Testis (tissue), 3 donors: ENCODE data around the gene SLC24A3. TPM values are rescaled to one million over a fixed set of nuclear protein-coding genes. Genes with fewer than 3 reads are reported as not detected.

Experiments
- DNase-seq: peaks from one replicate; pipeline ENCODE4 v3.0.0-alpha.2; 2019
- H3K27ac ChIP-seq, 2 donors: fragments of 200-600 bp; sonication (generic); one replicate each; pipeline ENCODE4 v1.5.1; 2019
- H3K27me3 ChIP-seq: fragments of 200-600 bp; sonication (generic); one replicate; pipeline ENCODE4 v1.5.1; 2019
- H3K36me3 ChIP-seq: fragments of 200-600 bp; sonication (generic); one replicate; pipeline ENCODE4 v1.5.1; 2017; ENCODE audit warnings: low read depth; ENCODE audit errors: missing control alignments
- H3K4me1 ChIP-seq: fragments of 200-600 bp; sonication (generic); one replicate; pipeline ENCODE4 v1.5.1; 2019
- H3K4me3 ChIP-seq, 2 donors: fragments of 200-600 bp; sonication (generic); one replicate each; pipeline ENCODE4 v1.5.1; 2017 to 2019
- H3K9me3 ChIP-seq: fragments of 200-600 bp; sonication (generic); one replicate; pipeline ENCODE4 v1.5.1; 2017
- POLR2A ChIP-seq: fragments of 450-650 bp; IDR thresholded peaks from one replicate; pipeline ENCODE4 v1.6.1; 2017; ENCODE audit warnings: antibody characterized with exemption, mild to moderate bottlenecking, moderate library complexity
- WGBS, 2 donors: methylation state at CpG; one replicate each; pipeline ENCODE4 v1.1.5; 2018; 5-methylcytosine and 5-hydroxymethylcytosine counted together
- intact Hi-C: fragments of 100-400 bp; cut with DNase I; formaldehyde crosslinking; loops from one replicate; pipeline ENCODE4 v1.15.1; 2023; ENCODE audit warnings: low total_unique reads
- polyA plus RNA-seq: library from polyadenylated mRNA; stranded (reverse); fragments of 350-450 nt; fragmentation: Illumina TruSeq; extraction: RNeasy Lipid Tissue Mini Kit (QIAGEN cat#74804); gene quantifications from one replicate; pipeline ENCODE4 v1.2.3, GENCODE V29; 2014; ENCODE audit warnings: low read depth, low replicate concordance; ENCODE audit not compliant: insufficient read depth
- total RNA-seq, 2 donors: library from RNA; depleted of rRNA; stranded (reverse); fragments of >200 nt; gene quantifications; one replicate each; pipeline ENCODE4 v1.2.3, GENCODE V29; 2016
- TF ChIP-seq, protein P1 (sequence below), 3 experiments: fragments of 450-650 bp in 2 of 3; fragments of 200-600 bp in 1 of 3; sonication (generic) in 1 of 3; IDR thresholded peaks; one replicate each; pipeline ENCODE4 v1.5.1; 2016 to 2019; ENCODE audit warnings: antibody characterized with exemption in 3 of 3, mild to moderate bottlenecking in 2 of 3, moderate library complexity in 1 of 3

The SLC24A3 gene
- total and polyA plus RNA-seq, 3 donors from 2014 or later: 2.4 to 4.5 (median 3.8) TPM

DNA sequence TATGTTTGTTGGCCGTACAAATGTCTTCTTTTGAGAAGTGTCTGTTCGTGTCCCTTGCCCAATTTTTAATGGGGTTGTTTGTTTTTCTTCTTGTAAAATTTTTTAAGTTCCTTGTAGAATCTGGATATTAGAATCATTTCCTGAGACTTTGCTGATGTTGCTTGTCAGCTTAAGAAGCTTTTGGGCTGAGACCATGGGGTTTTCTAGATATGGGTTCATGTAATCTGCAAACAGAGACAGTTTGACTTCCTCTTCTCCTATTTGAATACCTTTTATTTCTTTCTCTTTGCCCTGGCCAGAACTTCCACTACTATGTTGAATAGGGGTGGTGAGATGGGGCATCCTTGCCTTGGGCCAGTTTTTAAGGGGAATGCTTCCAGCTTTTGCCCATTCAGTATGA lies 82.6 kb downstream of the SLC24A3 start:
- no peaks in the 10 kb centered on the region for H3K9me3 ChIP-seq
- WGBS, 2 donors: 90 to 91% methylated on average over 2 of the region's 2 CpGs

DNA sequence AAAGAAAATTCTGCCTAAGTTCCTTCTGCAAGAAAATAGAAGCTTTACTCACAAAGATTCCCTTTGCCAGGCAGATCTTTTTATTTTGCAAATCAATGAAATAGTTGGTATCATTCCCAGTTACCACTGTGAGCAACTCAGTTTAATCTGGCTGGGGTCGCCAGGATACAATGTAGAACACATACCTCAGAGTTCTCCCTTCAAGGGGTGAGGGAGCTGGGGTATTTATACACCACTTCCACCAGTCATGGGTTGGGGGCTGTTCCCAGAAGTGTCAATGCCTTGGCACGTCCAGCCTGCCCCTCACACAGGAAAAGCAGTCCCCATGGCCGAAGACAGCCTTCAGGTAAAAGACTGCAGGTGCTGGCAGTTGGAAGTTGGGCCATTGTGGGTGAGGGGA lies 86.2 kb downstream of the SLC24A3 start:
- TF ChIP-seq, protein P1, sequence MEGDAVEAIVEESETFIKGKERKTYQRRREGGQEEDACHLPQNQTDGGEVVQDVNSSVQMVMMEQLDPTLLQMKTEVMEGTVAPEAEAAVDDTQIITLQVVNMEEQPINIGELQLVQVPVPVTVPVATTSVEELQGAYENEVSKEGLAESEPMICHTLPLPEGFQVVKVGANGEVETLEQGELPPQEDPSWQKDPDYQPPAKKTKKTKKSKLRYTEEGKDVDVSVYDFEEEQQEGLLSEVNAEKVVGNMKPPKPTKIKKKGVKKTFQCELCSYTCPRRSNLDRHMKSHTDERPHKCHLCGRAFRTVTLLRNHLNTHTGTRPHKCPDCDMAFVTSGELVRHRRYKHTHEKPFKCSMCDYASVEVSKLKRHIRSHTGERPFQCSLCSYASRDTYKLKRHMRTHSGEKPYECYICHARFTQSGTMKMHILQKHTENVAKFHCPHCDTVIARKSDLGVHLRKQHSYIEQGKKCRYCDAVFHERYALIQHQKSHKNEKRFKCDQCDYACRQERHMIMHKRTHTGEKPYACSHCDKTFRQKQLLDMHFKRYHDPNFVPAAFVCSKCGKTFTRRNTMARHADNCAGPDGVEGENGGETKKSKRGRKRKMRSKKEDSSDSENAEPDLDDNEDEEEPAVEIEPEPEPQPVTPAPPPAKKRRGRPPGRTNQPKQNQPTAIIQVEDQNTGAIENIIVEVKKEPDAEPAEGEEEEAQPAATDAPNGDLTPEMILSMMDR (IDR thresholded peaks at IDR 0.05): no peak
- TF ChIP-seq POLR2A: no peak
- intact Hi-C loops: no loop called here
- Histone ChIP-seq H3K4me3 (no peak overlapping the region), H3K27ac (no peak overlapping the region), H3K36me3 (no peaks in the 10 kb centered on the region), H3K27me3 (no peaks in the 10 kb centered on the region), H3K4me1 (no peaks in the 10 kb centered on the region), H3K9me3 (no peaks in the 10 kb centered on the region)
- 71 to 80% methylated on average over 3 of the region's 3 CpGs for WGBS, 2 donors
- no peak for DNase-seq

More for the DNA sequence above, 82.6 kb downstream of the SLC24A3 start:
- no peak for TF ChIP-seq POLR2A
- TF ChIP-seq, protein P1 (IDR thresholded peaks at IDR 0.05): no peak
- Histone ChIP-seq H3K4me1 (peaks cover 6% of the 10 kb centered on the region), H3K4me3 (no peak overlapping the region), H3K27ac (no peak overlapping the region), H3K27me3 (no peaks in the 10 kb centered on the region), H3K36me3 (no peaks in the 10 kb centered on the region)
- intact Hi-C loops: no loop called here
- no peak for DNase-seq

DNA sequence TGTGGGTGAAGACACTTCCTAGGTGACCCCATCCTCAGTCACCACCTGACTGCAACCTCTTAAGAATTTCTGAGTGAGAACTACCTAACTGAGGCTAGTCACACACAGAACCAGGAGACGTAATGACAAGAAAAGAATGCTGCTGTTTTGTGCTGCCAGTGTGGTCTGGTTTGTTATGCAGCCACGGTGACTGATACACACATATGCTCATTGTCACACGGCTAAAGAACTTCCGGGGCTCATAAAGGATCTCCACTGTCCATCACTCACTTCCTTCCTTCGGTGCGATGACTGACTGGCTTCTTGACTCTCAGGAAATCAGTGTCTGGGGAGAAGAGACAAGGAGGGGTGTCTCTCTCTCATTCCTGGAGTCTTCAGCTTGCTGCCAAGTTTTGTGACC lies 88.0 kb downstream of the SLC24A3 start:
- Histone ChIP-seq H3K4me1 (no peaks in the 10 kb centered on the region), H3K27ac (no peak overlapping the region), H3K9me3 (no peaks in the 10 kb centered on the region), H3K27me3 (no peaks in the 10 kb centered on the region), H3K4me3 (no peak overlapping the region), H3K36me3 (no peaks in the 10 kb centered on the region)
- DNase-seq: no peak
- no peak for TF ChIP-seq POLR2A
- TF ChIP-seq, protein P1 (IDR thresholded peaks at IDR 0.05): no peak
- intact Hi-C loops: no loop called here
- WGBS, 2 donors: 85 to 92% methylated on average over 6 of the region's 6 CpGs

DNA sequence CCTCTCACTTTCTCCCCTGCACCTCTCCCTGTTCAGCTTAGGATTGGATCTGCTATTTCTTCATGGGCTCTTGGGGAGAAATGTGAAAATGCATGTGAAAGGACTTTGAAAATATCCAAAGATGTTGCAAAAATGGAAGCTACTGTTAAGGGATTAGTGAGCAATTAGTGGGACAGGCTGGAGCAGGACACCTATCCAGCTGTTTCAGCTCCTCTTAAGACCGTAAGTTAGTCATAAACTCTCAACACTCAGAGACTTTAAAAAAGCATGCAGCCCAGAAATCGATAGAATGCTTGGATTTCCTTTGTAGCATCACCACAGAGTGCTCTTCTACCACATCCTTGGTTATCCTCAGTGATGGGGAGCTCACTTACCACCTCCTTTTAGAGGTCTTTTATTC lies 88.7 kb downstream of the SLC24A3 start:
- no peak for DNase-seq
- intact Hi-C loops: no loop called here
- Histone ChIP-seq H3K27ac (no peak overlapping the region), H3K9me3 (no peaks in the 10 kb centered on the region), H3K36me3 (no peaks in the 10 kb centered on the region), H3K4me3 (no peak overlapping the region), H3K4me1 (no peaks in the 10 kb centered on the region), H3K27me3 (no peaks in the 10 kb centered on the region)
- 79 to 93% methylated on average over 2 of the region's 2 CpGs for WGBS, 2 donors
- TF ChIP-seq POLR2A: no peak
- TF ChIP-seq, protein P1 (IDR thresholded peaks at IDR 0.05): no peak

DNA sequence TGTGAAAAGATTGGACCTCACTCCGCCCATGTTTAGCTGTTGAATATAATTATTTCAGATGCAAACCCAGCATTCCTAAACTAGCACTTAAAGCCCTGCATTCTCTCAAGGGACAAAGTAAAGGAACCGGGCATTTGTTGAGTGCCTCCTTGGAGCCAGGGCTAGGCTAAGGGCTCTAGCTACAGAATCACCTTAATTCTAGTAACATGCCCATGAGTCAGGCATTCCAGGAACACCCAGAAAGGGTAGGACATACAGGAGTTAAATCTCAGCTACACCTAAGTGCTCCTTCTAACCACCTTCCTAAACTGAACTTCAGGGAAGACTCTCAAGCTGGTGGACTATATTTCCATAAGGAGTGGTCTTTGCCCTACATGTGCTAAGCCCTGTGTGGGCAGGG lies 89.4 kb downstream of the SLC24A3 start:
- H3K36me3 ChIP-seq: no peaks in the 10 kb centered on the region
- H3K4me1 ChIP-seq: no peaks in the 10 kb centered on the region
- no peaks in the 10 kb centered on the region for H3K9me3 ChIP-seq
- WGBS, 2 donors: 88 to 93% methylated on average over 2 of the region's 2 CpGs
- H3K27me3 ChIP-seq: no peaks in the 10 kb centered on the region
- intact Hi-C loops: no loop called here
- no peak overlapping the region for H3K4me3 ChIP-seq
- no peak for TF ChIP-seq POLR2A
- TF ChIP-seq, protein P1 (IDR thresholded peaks at IDR 0.05): no peak
- no peak for DNase-seq
- H3K27ac ChIP-seq: no peak overlapping the region
